ENCODE data around the gene ALDH16A1. TPM values are rescaled to one million over a fixed set of nuclear protein-coding genes. Genes with fewer than 3 reads are reported as not detected.

The ALDH16A1 gene
- total RNA-seq, 1 donor from 2014 or later = 14.7 TPM

- no peaks in the 10 kb centered on the region for H3K9me3 ChIP-seq (ENCODE audit: low read depth)
- H3K27me3 ChIP-seq = peaks cover 50% of the 10 kb centered on the region
- H3F3A ChIP-seq (ENCODE audit: low read depth) = peaks cover 29% of the 10 kb centered on the region
- no peak overlapping the region for H3K9ac ChIP-seq
- peaks cover 63% of the 10 kb centered on the region for H3K27me3 Mint-ChIP-seq (ENCODE audit: insufficient read depth, low read depth)
- H3K4me3 ChIP-seq = no peak overlapping the region
- H3K4me3 Mint-ChIP-seq = no peak overlapping the region
- no peaks in the 10 kb centered on the region for H3K36me3 Mint-ChIP-seq
- H3K27ac ChIP-seq = no peak overlapping the region
- peaks cover 2% of the 10 kb centered on the region for H3K9me3 Mint-ChIP-seq
- H3K4me2 ChIP-seq = no peak overlapping the region
- peaks cover 7% of the 10 kb centered on the region for H4K20me1 ChIP-seq (ENCODE audit: low read depth)
- no peak overlapping the region for H2AFZ ChIP-seq (replicated peaks)
- no peak for DNase-seq (ENCODE audit: low spot score)
- H3K4me1 ChIP-seq = peaks cover 37% of the 10 kb centered on the region
- H3K27ac Mint-ChIP-seq = no peak overlapping the region
- peaks cover 37% of the 10 kb centered on the region for H3K4me1 Mint-ChIP-seq
- no peaks in the 10 kb centered on the region for H3K79me2 ChIP-seq (ENCODE audit: low read depth)
- no peaks in the 10 kb centered on the region for H3K36me3 ChIP-seq
- TF ChIP-seq EZH2phosphoT487 (IDR thresholded peaks at IDR 0.05) (no peak), CTCF (IDR thresholded peaks at IDR 0.05) (no peak), EZH2 (IDR thresholded peaks at IDR 0.05) (no peak)
Observed at GRCh38 chr19:49418511-49418910, 34.5 kb upstream of the ALDH16A1 start.

- peaks cover 69% of the 10 kb centered on the region for H3K27me3 Mint-ChIP-seq (ENCODE audit: insufficient read depth, low read depth)
- H3K4me1 Mint-ChIP-seq = peaks cover 41% of the 10 kb centered on the region
Observed at GRCh38 chr19:49419173-49419572, 33.9 kb upstream of the ALDH16A1 start.

GRCh38 chr19:49420227-49420626 lies 32.8 kb upstream of the ALDH16A1 start:
- Mint-ChIP-seq H3K27ac (no peak overlapping the region), H3K4me3 (no peak overlapping the region), H3K36me3 (no peaks in the 10 kb centered on the region), H3K9me3 (peaks cover 2% of the 10 kb centered on the region), H3K27me3 (ENCODE audit: insufficient read depth, low read depth) (peaks cover 78% of the 10 kb centered on the region), H3K4me1 (peaks cover 40% of the 10 kb centered on the region)
- H3K9ac ChIP-seq = no peak overlapping the region
- peaks cover 37% of the 10 kb centered on the region for H3K4me1 ChIP-seq
- peaks cover 7% of the 10 kb centered on the region for H4K20me1 ChIP-seq (ENCODE audit: low read depth)
- no peak overlapping the region for H3K4me3 ChIP-seq
- H3K79me2 ChIP-seq (ENCODE audit: low read depth) = no peaks in the 10 kb centered on the region
- no peak overlapping the region for H3K4me2 ChIP-seq
- no peaks in the 10 kb centered on the region for H3K36me3 ChIP-seq
- no peak for DNase-seq (ENCODE audit: low spot score)
- peaks cover 67% of the 10 kb centered on the region for H3K27me3 ChIP-seq
- H3K27ac ChIP-seq = no peak overlapping the region
- H3K9me3 ChIP-seq (ENCODE audit: low read depth) = no peaks in the 10 kb centered on the region
- no peak overlapping the region for H2AFZ ChIP-seq (replicated peaks)
- peaks cover 37% of the 10 kb centered on the region for H3F3A ChIP-seq (ENCODE audit: low read depth)
- no peak for TF ChIP-seq EZH2 (IDR thresholded peaks at IDR 0.05)
- no peak for TF ChIP-seq CTCF (IDR thresholded peaks at IDR 0.05)
- no peak for TF ChIP-seq EZH2phosphoT487 (IDR thresholded peaks at IDR 0.05)

More at GRCh38 chr19:49419173-49419572, 33.9 kb upstream of the ALDH16A1 start:
- Mint-ChIP-seq H3K4me3 (no peak overlapping the region), H3K9me3 (peaks cover 2% of the 10 kb centered on the region), H3K27ac (no peak overlapping the region), H3K36me3 (no peaks in the 10 kb centered on the region)
- peaks cover 39% of the 10 kb centered on the region for H3K4me1 ChIP-seq
- H3K4me2 ChIP-seq = no peak overlapping the region
- peaks cover 36% of the 10 kb centered on the region for H3F3A ChIP-seq (ENCODE audit: low read depth)
- H3K9me3 ChIP-seq (ENCODE audit: low read depth) = no peaks in the 10 kb centered on the region
- TF ChIP-seq CTCF (IDR thresholded peaks at IDR 0.05) (no peak), EZH2 (IDR thresholded peaks at IDR 0.05) (no peak), EZH2phosphoT487 (IDR thresholded peaks at IDR 0.05) (no peak)
- peaks cover 7% of the 10 kb centered on the region for H4K20me1 ChIP-seq (ENCODE audit: low read depth)
- no peak overlapping the region for H3K27ac ChIP-seq
- H3K4me3 ChIP-seq = no peak overlapping the region
- peaks cover 57% of the 10 kb centered on the region for H3K27me3 ChIP-seq
- DNase-seq (ENCODE audit: low spot score) = no peak
- H3K36me3 ChIP-seq = no peaks in the 10 kb centered on the region
- no peak overlapping the region for H2AFZ ChIP-seq (replicated peaks)
- no peaks in the 10 kb centered on the region for H3K79me2 ChIP-seq (ENCODE audit: low read depth)
- H3K9ac ChIP-seq = no peak overlapping the region

Data from neural progenitor cell (in vitro differentiated cells).